Fibroblast of gingiva (primary cell): ENCODE data around the gene SLC22A4.

Experiments
- DNase-seq: peaks from one replicate; pipeline ENCODE4 v3.0.0-alpha.2; 2011; ENCODE audit warnings: low read depth

Gene SLC22A4

GRCh38 chr5:132262882-132263547, 31.2 kb upstream of the SLC22A4 start:
- peak; percentile 72 for DNase-seq

- DNase-seq: peak; percentile 66
Observed at GRCh38 chr5:132263548-132264261, 30.5 kb upstream of the SLC22A4 start.

GRCh38 chr5:132264546-132265335, 29.5 kb upstream of the SLC22A4 start:
- no peak for DNase-seq

GRCh38 chr5:132265336-132266030, 28.7 kb upstream of the SLC22A4 start:
- peak; percentile 93 for DNase-seq

- no peak for DNase-seq
Observed at GRCh38 chr5:132266031-132266835, 28.0 kb upstream of the SLC22A4 start.

- no peak for DNase-seq
Observed at GRCh38 chr5:132266836-132267160, 27.4 kb upstream of the SLC22A4 start.

- no peak for DNase-seq
Observed at GRCh38 chr5:132267166-132267739, 26.9 kb upstream of the SLC22A4 start.

GRCh38 chr5:132267931-132268768, 26.0 kb upstream of the SLC22A4 start:
- DNase-seq: no peak

GRCh38 chr5:132268769-132269551, 25.2 kb upstream of the SLC22A4 start:
- DNase-seq: peak; percentile 74

- no peak for DNase-seq
Observed at GRCh38 chr5:132269635-132270334, 24.4 kb upstream of the SLC22A4 start.

GRCh38 chr5:132270335-132270665, 23.9 kb upstream of the SLC22A4 start:
- no peak for DNase-seq

- no peak for DNase-seq
Observed at GRCh38 chr5:132270706-132271105, 23.5 kb upstream of the SLC22A4 start.

GRCh38 chr5:132271251-132272246, 22.6 kb upstream of the SLC22A4 start:
- DNase-seq: no peak

GRCh38 chr5:132272311-132273210, 21.6 kb upstream of the SLC22A4 start:
- DNase-seq: no peak

GRCh38 chr5:132273631-132274030, 20.6 kb upstream of the SLC22A4 start:
- no peak for DNase-seq

GRCh38 chr5:132274050-132274792, 20.0 kb upstream of the SLC22A4 start:
- no peak for DNase-seq
